Activated gamma-delta T cell treated with anti-CD3 and anti-CD28 coated beads, Interleukin-2, amount 50 U/mL, for 16 hours (primary cell): Measurements from ENCODE around the gene ADGRD1.

Experiments
- DNase-seq: peaks from one replicate; pipeline ENCODE4 v3.0.0-alpha.2; 2020; ENCODE audit warnings: low read depth

ADGRD1 gene

DNA sequence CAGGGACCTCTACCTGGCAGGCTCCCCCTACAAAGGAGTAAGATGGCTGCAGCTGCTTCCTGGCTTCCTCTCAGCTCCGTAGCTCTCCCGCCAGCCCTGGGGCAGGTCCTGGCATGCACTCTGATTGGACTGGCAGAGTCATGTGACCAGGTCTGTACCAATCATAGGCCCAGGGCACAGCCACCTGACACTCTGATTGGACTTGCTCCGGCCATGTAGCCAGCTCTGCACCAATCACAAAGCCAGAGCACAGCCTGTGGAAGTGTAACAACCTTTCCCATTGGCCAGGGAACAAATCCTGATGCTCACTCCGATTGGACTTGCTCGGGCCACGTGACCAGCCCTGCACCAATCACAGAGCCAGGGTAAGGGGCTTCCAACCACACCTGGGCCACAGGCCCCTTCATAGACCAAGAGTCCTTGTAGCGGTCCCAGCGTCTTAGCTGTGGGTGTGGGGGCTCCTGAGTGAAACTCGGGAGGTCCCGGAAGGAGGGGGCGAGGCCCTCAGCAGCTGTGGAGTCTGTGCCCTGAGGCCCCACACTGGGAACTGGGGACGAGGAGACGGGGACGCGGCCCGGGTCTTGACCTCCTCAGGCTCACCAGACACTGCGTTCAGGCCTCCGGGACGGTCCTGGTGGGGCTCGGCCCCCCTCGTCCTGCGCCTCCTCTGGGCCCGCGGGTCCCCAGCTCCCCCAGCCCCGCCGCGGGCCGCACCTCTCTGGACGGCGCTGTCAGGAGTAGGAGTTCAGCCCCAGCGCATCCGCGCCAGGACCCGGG is 210.6 kb downstream of the ADGRD1 start:
- DNase-seq: no peak

DNA sequence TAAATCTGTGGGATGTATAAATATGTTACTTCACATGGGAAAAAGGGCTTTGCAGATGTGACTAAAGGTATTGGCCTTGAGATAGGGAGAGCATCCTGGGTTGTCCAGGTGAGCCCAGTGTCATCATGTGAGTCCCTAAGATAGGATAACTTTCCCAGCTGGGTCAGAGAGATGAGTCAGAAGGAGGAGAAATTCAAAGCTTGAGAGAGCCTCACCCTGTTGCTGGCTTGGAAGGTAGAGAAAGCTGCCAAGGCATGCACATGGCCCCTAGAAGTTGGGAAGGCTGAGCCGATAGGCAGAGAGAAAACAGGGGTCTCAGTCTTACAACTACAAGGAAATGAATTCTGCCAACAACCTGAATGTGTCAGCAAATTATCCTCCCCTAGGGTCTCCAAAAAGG is 213.0 kb downstream of the ADGRD1 start:
- no peak for DNase-seq

DNA sequence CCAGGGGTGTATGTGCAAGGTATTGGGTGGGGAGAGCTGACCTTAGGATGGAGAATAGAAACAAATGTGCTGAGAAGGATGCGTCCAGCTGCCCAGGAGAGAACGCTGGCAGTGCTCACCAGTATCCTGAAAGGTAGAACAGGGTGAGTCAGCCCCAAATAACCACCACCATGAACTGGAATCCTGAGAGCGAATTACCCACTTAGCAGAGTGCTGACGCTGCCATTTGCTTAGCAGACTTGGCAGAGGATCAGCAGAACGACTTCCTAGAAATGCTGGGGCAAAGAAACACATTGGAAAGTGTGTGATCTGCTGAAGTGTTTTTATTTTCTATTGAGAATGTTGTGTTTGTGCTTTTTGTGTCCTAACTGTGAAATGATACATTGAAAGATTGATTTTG is 213.6 kb downstream of the ADGRD1 start:
- DNase-seq: no peak

DNA sequence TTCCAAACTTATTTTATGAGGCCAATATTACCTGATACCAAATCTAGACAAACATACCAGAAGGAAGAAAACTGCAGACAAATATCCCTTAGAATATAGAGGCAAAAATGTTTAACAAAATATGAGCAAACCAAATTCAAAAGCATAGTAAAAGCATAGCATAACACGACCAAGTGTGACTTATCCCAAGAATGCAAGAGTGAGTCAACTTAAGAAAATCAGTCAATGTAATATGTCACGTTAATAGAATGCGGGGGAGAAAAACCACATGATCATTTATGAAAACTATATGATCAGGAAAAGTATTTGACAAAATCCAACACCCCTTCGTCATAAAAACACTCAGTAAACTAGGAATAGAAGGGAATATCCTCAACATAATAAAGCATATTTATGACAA is 217.3 kb downstream of the ADGRD1 start:
- DNase-seq: no peak

DNA sequence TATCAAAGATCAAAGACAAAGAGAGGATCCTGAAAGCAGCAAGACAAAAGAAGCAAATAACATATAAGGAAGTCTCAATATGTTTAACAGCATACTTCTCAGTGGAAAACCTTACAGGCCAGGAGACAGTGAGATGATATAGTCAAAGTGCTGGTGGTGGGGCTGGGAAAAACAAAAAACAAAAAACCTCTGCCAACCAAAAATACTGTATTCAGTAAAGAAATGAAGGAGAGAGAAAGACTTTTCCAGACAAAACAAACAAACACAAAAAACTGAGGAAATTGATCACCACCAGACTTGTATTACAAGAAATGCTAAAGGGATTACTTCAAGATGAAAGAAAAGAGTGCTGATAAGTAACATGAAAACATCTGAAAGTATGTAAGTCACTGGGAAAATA is 221.2 kb downstream of the ADGRD1 start:
- no peak for DNase-seq

DNA sequence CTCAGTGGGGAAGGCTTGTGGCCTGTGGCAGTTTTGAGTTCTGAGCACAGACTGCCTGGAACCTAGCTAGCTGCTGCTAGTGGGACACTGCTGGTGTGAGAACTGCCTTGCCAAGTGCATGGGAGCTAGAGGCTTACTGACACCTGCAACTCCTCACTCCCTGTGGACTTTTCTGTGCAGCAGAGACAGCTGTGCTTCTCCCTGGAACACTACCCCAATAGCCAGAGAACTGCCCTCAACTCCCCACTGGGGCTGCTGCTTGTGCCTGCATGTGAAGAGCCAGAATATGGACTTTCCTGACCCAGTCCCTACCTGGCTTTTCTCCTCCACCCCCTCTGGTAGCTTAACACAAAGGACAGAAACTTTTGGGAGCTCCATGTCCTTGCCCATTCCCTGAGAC is 222.6 kb downstream of the ADGRD1 start:
- no peak for DNase-seq

DNA sequence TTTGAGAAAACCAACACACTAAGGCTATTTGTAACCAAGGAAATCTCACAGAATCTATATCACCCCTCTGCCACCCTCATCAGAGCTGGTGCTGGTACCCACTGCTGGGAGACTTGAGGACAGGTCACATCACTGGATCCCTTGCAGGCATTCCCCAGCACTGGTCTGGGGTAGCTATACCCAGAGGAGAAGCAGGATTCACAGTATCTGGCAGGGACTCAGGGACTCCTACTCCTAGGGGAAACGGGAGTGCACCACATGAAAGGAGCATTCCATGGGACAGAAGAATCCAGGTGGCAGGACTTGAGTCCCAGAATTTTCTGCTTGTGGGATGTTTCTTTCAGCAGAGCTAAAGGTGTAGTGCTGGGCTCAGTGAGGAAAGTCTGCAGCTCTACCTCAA is 223.2 kb downstream of the ADGRD1 start:
- no peak for DNase-seq

DNA sequence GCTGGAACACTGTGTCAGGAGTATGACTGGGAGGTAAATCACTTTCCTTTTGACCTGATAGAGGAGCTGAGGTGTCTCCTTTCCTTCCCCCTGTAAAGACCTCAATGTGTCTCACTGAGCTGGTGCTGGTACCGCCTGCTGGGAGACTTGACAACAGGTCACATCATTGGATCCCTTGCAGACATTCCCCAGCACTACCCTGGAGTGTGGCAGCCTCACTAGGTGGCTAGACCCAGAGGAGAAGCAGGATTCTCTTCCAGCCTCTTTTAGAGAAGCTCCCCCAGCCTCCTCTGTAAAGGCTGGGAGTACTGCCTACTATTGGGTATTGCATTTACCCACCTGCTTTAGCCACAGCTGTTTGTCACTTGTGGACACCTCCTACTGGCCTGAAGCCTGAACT is 223.9 kb downstream of the ADGRD1 start:
- DNase-seq: no peak

DNA sequence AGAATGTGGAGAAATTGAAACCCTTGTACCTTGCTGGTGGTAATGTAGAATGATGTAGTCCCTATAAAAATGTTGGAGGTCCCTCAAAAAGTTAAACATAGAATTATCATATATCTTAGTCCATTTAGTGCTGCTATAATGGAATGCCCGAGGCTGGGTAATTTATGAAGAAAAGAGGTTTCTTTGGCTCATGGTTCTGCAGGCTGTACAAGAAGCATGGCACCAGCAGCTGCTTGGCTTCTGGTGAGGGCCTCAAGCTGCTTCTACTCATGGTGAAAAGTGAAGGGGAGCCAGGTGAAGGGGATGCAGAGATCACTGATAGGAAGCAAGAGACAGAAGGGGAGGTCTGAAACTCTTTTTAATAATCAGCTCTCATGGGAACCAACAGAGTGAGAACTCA is 233.9 kb downstream of the ADGRD1 start:
- no peak for DNase-seq

DNA sequence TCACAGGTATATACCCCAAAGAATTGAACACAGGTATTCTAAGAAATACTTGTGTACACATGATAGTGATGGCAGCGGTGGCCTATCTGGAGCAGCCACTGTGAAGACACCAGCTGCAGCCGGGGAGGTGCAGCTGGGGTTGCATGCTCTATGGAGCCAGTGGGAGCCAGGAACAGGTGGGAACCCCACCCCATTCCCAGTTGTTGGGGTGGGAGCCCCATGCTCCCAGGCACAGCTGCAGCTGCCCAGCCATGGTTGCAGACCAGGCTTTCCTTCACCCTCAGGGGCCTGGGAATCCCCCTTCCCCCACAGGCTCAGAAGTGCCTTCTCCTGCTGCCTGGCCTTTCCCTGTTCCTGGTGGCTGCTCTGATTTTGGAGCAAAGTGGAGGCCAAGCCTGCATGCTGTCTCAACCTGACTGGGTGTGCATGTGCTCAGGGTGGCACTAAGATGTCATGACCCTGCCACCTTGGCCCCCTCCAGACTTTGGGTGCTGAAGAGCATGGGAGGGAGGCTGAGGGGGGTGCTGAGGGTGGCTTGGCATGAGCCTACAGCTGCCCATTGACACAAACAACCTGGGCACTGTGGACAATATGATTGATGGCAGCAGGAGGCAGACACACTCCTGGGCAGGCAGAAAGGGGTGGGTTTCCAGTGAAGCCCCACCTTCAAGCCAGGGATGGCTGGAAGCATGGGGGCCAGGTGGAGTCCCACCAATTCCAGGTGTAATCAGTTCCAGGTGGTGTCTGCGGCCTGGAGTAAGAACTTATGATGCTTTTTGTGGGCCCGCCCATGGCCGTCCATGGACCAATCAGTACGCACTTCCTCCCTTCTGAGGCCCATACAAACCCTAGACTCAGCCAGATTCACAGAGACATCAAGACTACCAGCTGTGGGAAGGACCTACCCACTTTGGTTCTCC is 234.7 kb downstream of the ADGRD1 start:
- DNase-seq: no peak

DNA sequence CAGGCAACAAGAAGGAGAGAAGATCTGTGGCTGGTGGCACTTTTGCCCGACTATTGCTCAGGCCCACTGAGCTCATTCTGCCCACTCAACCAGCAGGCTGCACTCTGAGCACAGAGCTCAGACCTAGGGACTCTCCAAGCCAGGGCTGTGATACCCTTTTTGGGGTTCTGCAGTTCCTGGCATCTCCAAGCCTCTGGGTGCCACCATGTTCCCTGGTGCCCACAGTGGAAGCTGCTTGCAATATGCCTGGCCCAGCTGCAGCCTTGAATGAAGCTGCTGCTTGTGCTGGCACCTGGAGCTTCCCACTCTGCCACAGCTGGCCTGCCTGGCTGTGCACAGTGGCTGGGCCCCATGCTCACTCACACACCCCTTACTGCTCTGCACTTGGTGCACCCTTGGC is 236.1 kb downstream of the ADGRD1 start:
- DNase-seq: no peak

DNA sequence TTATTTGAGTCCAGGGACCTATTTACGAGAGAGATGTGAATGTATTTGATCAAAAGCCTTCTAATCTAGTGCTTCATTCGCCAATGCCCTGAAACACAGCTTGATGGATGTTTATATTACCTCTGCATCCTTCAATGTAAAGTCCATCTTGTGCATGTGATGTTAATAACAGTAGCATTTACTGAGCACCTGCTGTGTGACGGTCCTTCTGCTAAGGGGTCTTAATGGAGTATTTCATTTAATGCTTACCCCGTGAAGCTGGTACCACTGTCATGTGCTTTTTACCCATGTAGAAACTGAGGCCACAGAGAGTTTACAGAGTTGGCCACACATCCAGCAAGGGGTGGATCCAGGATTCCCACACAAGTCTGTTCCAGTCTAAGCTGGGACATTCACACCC is 237.3 kb downstream of the ADGRD1 start:
- DNase-seq: no peak
